Skeletal muscle satellite cell (primary cell): ENCODE results near the gene IRF6. TPM values are rescaled to one million over a fixed set of nuclear protein-coding genes. Genes with fewer than 3 reads are reported as not detected.

Experiments used
- H3K27me3 ChIP-seq: 2 replicates; pipeline ENCODE4 v1.7.0; 2013; ENCODE audit warnings: low read length; ENCODE audit not compliant: control insufficient read depth, insufficient read depth
- H3K36me3 ChIP-seq: 2 replicates; pipeline ENCODE4 v1.7.0; 2013; ENCODE audit warnings: mild to moderate bottlenecking, control low read depth, low read length; ENCODE audit not compliant: insufficient read depth
- H3K4me1 ChIP-seq: 2 replicates; pipeline ENCODE4 v1.7.0; 2013; ENCODE audit warnings: low read length; ENCODE audit not compliant: control insufficient read depth, insufficient read depth
- H3K4me2 ChIP-seq: 2 replicates; pipeline ENCODE4 v1.7.0; 2013; ENCODE audit warnings: mild to moderate bottlenecking, low read length
- H3K4me3 ChIP-seq: 2 replicates; pipeline ENCODE4 v1.7.0; 2013; ENCODE audit warnings: low read length
- H3K9ac ChIP-seq: 2 replicates; pipeline ENCODE4 v1.7.0; 2013; ENCODE audit warnings: mild to moderate bottlenecking, low read depth, low read length, moderate library complexity
- H3K9me3 ChIP-seq: replicated peaks from 2 replicates; pipeline ENCODE4 v1.7.0; 2013; ENCODE audit warnings: mild to moderate bottlenecking, control low read depth, low read length
- total RNA-seq: library from RNA; depleted of rRNA; stranded (reverse); fragments of >200 nt; gene quantifications from 2 replicates; pipeline ENCODE4 v1.2.3, GENCODE V29; 2012; rRNA removed

The IRF6 gene
- 0.25 TPM in 1 of 2 replicates, not detected in the other for total RNA-seq

GRCh38 chr1:209805875-209806760, at the start of gene IRF6:
TSS of gene IRF6 (minus strand) at chr1:209806142. CDS start at chr1:209801413, 4,729 bp downstream.
- H3K4me2 ChIP-seq = peak within 1 kb of the TSS; percentile 80
- no peaks in the 10 kb centered on the region for H3K9me3 ChIP-seq
- H3K4me3 ChIP-seq = peak within 1 kb of the TSS; percentile 53
- H3K4me1 ChIP-seq = peaks cover 20% of the 10 kb centered on the region
- peak within 1 kb of the TSS; percentile 17 for H3K9ac ChIP-seq
- H3K27me3 ChIP-seq = peaks cover 28% of the 10 kb centered on the region
- H3K36me3 ChIP-seq = no peaks in the 10 kb centered on the region

DNA sequence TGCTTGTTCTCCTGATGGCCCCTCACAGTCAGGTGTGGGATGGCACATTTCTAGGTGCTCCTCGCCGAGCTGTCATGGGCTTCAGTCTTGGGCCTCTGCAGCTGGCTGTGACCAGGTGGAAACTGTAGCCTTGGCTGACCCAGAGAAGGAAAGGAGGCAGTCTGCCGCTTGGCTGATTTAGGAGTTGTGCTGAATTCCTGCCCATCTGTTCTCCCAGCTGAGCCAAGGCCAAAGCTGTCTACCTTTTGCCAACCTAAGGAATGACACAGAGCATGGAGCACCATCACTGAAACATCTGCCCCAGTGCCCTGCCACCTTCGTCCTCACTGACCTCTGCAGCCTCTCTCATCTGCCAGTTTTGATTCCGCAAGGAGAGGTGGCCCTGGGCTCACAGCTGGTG, 49.7 kb upstream of the IRF6 start:
- H3K4me1 ChIP-seq = peaks cover 6% of the 10 kb centered on the region
- H3K36me3 ChIP-seq = peaks cover 48% of the 10 kb centered on the region
- no peaks in the 10 kb centered on the region for H3K27me3 ChIP-seq
- no peak overlapping the region for H3K4me2 ChIP-seq
- no peaks in the 10 kb centered on the region for H3K9me3 ChIP-seq
- H3K4me3 ChIP-seq = no peak overlapping the region
- no peak overlapping the region for H3K9ac ChIP-seq

GRCh38 chr1:209855006-209855405, 49.1 kb upstream of the IRF6 start:
- Histone ChIP-seq H3K4me1 (peaks cover 6% of the 10 kb centered on the region), H3K36me3 (peaks cover 48% of the 10 kb centered on the region)

DNA sequence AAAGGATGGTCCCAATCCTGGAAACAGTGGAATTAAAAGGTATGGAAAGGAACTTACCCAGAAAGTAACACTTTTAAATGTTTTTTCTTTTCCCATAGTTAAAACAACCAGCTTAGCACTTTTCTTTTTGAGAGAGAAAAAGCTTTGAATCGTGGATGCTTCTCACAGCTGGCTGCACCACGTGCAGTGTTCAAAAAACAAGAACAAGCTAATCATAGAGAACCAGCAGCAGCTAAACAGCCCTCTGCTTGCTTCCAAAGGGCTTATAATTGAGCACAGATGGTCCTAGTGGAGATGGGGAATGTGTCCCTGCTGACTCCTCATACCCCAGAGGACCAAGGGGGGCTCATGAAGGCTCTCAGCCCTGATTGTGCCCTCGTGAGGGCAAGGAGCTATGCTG, 48.3 kb upstream of the IRF6 start:
- H3K4me1 ChIP-seq = peaks cover 6% of the 10 kb centered on the region
- H3K9me3 ChIP-seq = no peaks in the 10 kb centered on the region
- no peak overlapping the region for H3K4me3 ChIP-seq
- H3K9ac ChIP-seq = no peak overlapping the region
- peaks cover 55% of the 10 kb centered on the region for H3K36me3 ChIP-seq
- no peak overlapping the region for H3K4me2 ChIP-seq
- no peaks in the 10 kb centered on the region for H3K27me3 ChIP-seq

More at GRCh38 chr1:209855006-209855405, 49.1 kb upstream of the IRF6 start:
- no peaks in the 10 kb centered on the region for H3K9me3 ChIP-seq
- no peak overlapping the region for H3K9ac ChIP-seq
- H3K4me2 ChIP-seq = no peak overlapping the region
- H3K27me3 ChIP-seq = no peaks in the 10 kb centered on the region
- no peak overlapping the region for H3K4me3 ChIP-seq

DNA sequence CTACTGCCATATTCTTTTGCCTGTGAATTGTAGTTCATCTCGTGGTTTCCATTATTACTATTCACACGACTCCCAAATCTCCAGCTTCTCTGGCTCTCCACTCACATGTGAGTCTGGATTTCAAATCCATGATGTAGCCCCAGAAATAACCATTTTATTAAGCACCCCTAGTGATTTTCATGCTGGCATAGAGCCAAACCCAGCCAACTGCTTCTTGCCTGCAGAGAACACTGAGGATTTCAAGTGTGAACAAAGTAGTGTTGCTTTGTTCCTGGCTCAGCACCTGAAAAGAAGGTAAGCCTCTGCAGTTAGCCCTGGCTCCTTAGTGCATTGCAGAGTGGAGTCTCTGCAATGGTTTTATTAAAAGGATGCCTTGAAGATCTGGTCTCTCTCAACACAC, 47.7 kb upstream of the IRF6 start:
- H3K27me3 ChIP-seq = no peaks in the 10 kb centered on the region
- no peak overlapping the region for H3K4me3 ChIP-seq
- H3K4me2 ChIP-seq = no peak overlapping the region
- no peak overlapping the region for H3K9ac ChIP-seq
- peaks cover 6% of the 10 kb centered on the region for H3K4me1 ChIP-seq
- H3K9me3 ChIP-seq = no peaks in the 10 kb centered on the region
- peaks cover 60% of the 10 kb centered on the region for H3K36me3 ChIP-seq

GRCh38 chr1:209850342-209850979, 44.5 kb upstream of the IRF6 start:
- Histone ChIP-seq H3K9me3 (no peaks in the 10 kb centered on the region), H3K9ac (no peak overlapping the region), H3K36me3 (peaks cover 70% of the 10 kb centered on the region), H3K4me3 (no peak overlapping the region), H3K27me3 (no peaks in the 10 kb centered on the region), H3K4me1 (peaks cover 12% of the 10 kb centered on the region), H3K4me2 (no peak overlapping the region)

- Histone ChIP-seq H3K4me3 (no peak overlapping the region), H3K36me3 (peaks cover 69% of the 10 kb centered on the region), H3K9ac (no peak overlapping the region), H3K4me2 (no peak overlapping the region), H3K4me1 (peaks cover 20% of the 10 kb centered on the region), H3K27me3 (no peaks in the 10 kb centered on the region), H3K9me3 (no peaks in the 10 kb centered on the region)
These were observed 43.4 kb upstream of the IRF6 start for GRCh38 chr1:209849388-209849787.

DNA sequence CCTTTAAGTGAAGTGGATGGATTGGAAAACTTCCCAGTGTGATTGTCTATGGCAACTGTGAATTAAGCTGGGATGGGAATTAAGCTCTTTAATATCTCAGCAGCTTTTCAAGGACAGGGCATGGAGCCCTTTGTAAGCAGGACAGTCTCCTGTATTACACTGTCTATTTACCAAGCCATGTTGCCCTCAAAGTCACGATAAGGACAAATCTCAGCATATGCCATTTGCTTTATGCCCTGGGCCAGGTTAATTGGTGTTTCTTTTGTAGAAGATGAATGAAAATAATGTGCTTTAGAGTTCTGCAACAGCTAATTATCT, 39.4 kb upstream of the IRF6 start:
- peaks cover 25% of the 10 kb centered on the region for H3K4me1 ChIP-seq
- H3K36me3 ChIP-seq = peaks cover 79% of the 10 kb centered on the region
- no peaks in the 10 kb centered on the region for H3K9me3 ChIP-seq
- no peak overlapping the region for H3K4me3 ChIP-seq
- H3K27me3 ChIP-seq = no peaks in the 10 kb centered on the region
- H3K4me2 ChIP-seq = no peak overlapping the region
- no peak overlapping the region for H3K9ac ChIP-seq

- Histone ChIP-seq H3K27me3 (no peaks in the 10 kb centered on the region), H3K9ac (no peak overlapping the region), H3K4me1 (peaks cover 30% of the 10 kb centered on the region), H3K36me3 (peaks cover 79% of the 10 kb centered on the region), H3K4me2 (no peak overlapping the region), H3K9me3 (no peaks in the 10 kb centered on the region), H3K4me3 (no peak overlapping the region)
These were observed 38.9 kb upstream of the IRF6 start for GRCh38 chr1:209844695-209845407.

- Histone ChIP-seq H3K9ac (peak overlapping the region; percentile 60), H3K27me3 (no peaks in the 10 kb centered on the region), H3K4me2 (peak overlapping the region; percentile 62), H3K4me1 (peaks cover 52% of the 10 kb centered on the region), H3K36me3 (peaks cover 83% of the 10 kb centered on the region), H3K9me3 (no peaks in the 10 kb centered on the region), H3K4me3 (peak overlapping the region; percentile 6)
These were observed 34.7 kb upstream of the IRF6 start for GRCh38 chr1:209840611-209841010.

DNA sequence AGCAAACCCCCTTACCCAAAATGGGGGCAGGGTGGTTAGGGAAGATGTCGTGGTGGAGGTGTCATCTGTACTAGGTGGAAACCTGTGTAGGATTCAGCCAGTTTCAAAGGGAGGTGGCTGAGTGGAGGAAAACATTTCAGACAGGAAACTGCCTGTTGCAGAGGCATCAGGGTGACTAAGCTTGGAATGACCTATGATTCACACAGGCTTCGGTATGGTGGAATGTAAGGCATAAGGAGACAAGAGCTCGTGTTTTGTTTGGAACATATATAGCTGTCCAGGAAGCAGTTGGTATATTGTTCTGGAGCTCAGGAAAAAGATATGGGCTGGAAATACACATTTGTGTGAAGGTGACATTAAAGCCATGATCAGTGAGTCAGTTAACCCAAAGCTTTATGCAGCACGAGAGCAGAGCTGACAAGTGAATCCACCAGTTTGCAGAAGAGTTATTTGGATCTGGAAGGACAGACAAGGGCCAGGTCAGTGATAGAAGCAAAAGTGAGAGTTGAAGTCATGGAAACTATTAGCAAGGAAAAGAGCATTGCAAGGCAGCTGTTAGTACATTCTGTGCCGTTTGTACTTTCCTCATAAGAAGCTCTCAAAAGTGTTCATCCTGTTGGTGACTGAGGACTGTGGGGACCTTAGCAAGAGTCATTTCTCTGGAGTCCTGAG, 34.1 kb upstream of the IRF6 start:
- Histone ChIP-seq H3K9me3 (no peaks in the 10 kb centered on the region), H3K9ac (peak overlapping the region; percentile 61), H3K4me2 (peak overlapping the region; percentile 62), H3K4me3 (peak overlapping the region; percentile 6), H3K36me3 (peaks cover 86% of the 10 kb centered on the region), H3K27me3 (no peaks in the 10 kb centered on the region), H3K4me1 (peaks cover 52% of the 10 kb centered on the region)
